SU-DHL-6 (cell line): Measurements from ENCODE around the gene PIN1.

ENCODE experiments used
- EZH2phosphoT487 ChIP-seq: fragments of 200-600 bp; sonication (generic), shearing (Covaris generic); conservative IDR thresholded peaks from 2 replicates; pipeline ENCODE4 v1.6.1; 2018; ENCODE audit warnings: mild to moderate bottlenecking, antibody characterized with exemption, low read length, moderate library complexity, mixed read lengths
- TF ChIP-seq, protein P1 (sequence below): fragments of 200-600 bp; sonication (generic); IDR thresholded peaks from one replicate; pipeline ENCODE4 v1.5.1; 2017; ENCODE audit warnings: antibody characterized with exemption, mild to moderate bottlenecking, low read length, moderate library complexity; ENCODE audit not compliant: insufficient read depth, poor library complexity, severe bottlenecking

DNA sequence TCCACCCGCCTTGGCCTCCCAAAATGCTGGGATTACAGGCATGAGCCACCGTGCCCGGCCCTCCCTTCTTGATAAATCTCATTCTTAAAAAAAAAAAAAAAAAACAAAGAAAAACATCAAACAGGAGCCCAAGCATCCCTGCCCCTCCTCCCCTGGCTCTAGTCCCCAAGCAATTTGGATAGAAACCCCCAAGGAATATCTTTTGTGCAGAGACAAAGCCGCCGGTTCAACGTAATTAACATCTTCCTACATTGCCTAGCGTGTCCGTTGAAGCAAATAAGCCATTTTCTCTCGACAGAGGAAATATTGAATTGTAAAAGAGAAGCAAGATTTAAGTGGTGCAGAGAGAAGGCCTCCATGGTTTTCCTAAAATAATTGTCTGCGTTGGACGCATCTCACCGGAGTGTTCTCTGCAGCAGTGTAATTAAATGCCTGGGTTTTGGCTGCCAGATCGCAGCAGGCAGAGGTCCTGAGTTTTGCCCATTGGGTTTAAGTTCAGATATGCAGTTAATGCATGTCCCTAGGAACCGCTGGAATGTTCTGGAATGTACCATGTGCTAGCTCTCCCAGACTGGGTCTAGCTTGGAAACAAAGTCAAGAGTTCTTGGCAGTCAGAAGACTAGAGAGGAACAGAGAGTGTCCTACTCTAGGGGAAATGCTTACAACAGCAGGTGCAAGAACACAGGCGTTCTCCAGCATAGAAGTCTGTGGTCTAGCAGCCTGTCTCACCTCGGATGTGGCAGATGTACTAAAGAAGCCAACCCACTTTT is 30.8 kb downstream of the PIN1 start:
- TF ChIP-seq, protein P1, sequence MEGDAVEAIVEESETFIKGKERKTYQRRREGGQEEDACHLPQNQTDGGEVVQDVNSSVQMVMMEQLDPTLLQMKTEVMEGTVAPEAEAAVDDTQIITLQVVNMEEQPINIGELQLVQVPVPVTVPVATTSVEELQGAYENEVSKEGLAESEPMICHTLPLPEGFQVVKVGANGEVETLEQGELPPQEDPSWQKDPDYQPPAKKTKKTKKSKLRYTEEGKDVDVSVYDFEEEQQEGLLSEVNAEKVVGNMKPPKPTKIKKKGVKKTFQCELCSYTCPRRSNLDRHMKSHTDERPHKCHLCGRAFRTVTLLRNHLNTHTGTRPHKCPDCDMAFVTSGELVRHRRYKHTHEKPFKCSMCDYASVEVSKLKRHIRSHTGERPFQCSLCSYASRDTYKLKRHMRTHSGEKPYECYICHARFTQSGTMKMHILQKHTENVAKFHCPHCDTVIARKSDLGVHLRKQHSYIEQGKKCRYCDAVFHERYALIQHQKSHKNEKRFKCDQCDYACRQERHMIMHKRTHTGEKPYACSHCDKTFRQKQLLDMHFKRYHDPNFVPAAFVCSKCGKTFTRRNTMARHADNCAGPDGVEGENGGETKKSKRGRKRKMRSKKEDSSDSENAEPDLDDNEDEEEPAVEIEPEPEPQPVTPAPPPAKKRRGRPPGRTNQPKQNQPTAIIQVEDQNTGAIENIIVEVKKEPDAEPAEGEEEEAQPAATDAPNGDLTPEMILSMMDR: no peak
- TF ChIP-seq EZH2phosphoT487: no peak
